SJCRH30 (cell line): Measurements from ENCODE around the gene ATP1B1. TPM values are rescaled to one million over a fixed set of nuclear protein-coding genes. Genes with fewer than 3 reads are reported as not detected.

Experiments
- DNase-seq, 2 experiments: peaks; one replicate each; pipeline ENCODE4 v3.0.0-alpha.2; 2015 to 2020
- H3K27ac ChIP-seq: fragments of 250-450 bp; sonication (Bioruptor Pico); 2 replicates; pipeline ENCODE4 v1.5.1; 2020; ENCODE audit warnings: mild to moderate bottlenecking, moderate library complexity
- H3K27me3 ChIP-seq: fragments of 250-450 bp; sonication (Bioruptor Pico); 2 replicates; pipeline ENCODE4 v1.5.1; 2020; ENCODE audit warnings: mild to moderate bottlenecking, moderate library complexity
- H3K36me3 ChIP-seq: fragments of 250-450 bp; sonication (Bioruptor Pico); 2 replicates; pipeline ENCODE4 v1.5.1; 2020; ENCODE audit warnings: mild to moderate bottlenecking, moderate library complexity
- H3K4me1 ChIP-seq: fragments of 250-450 bp; sonication (Bioruptor Pico); 2 replicates; pipeline ENCODE4 v1.5.1; 2020; ENCODE audit warnings: mild to moderate bottlenecking, moderate library complexity
- H3K4me3 ChIP-seq: fragments of 250-450 bp; sonication (Bioruptor Pico); 2 replicates; pipeline ENCODE4 v1.5.1; 2020; ENCODE audit warnings: mild to moderate bottlenecking, moderate library complexity
- H3K9me3 ChIP-seq: fragments of 250-450 bp; sonication (Bioruptor Pico); replicated peaks from 2 replicates; pipeline ENCODE4 v1.5.1; 2020; ENCODE audit warnings: mild to moderate bottlenecking, moderate library complexity
- total RNA-seq: library from RNA; depleted of rRNA; stranded (reverse); fragments of >200 nt; shearing (Covaris generic); gene quantifications from 2 replicates; pipeline ENCODE4 v1.2.3, GENCODE V29; 2014

ATP1B1 gene
- total RNA-seq, 1 experiment from 2014 or later = 19.7 TPM

DNA sequence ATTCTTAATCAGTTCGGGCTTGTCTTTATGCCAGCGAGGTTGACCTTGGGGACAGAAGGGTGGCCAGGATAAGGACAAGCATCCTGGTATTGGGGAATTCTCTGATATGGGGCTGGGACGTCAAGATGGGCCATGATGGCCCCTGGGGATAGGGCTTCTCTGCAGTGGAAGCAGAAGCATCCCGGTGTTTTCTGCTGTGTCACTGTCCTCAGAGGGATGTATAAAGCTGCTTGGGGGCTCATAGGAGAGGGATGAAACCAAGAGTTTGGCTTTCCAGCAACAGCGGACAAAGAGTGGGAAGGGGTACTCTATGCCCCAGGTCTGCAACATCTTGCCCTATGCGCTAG, 1.4 kb upstream of the ATP1B1 start:
- Histone ChIP-seq H3K27me3 (no peaks in the 10 kb centered on the region), H3K27ac (peak overlapping the region; percentile 82), H3K4me3 (peak overlapping the region; percentile 96), H3K9me3 (no peaks in the 10 kb centered on the region), H3K4me1 (peaks cover 9% of the 10 kb centered on the region), H3K36me3 (no peaks in the 10 kb centered on the region)
- DNase-seq = no peak

DNA sequence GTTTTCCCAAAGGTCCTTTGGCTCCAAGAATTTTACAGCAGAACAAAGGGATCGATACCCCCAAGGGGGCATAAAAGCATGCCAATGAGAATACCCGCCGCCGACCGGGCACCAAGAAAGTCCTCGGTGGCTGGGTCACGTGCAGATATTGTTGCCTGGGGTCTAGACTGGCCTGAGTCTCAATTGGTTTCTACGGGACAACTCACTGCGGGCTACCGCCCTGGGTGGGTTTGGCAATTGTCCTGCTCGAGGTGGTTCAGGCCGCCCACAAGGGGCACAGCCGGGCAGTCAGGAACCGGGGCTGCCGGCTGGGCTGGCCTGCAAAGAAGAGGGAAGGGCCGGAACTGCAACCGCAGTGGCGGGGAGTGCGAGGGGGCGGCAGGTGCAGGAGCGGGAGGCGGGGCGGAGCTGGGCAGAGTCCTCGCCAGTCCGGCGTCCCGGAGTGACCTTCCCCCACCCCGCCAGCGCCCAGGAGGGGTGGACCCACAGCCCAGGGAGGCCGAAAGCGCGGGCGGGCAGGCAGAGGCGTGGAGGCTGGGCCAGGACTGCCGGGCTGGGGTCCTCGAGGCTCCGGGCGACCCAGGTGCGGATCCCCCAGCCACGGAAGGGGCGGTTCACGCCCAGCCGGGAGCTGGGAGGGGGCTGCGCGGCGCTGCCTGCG, 926 bp upstream of the ATP1B1 start:
- H3K36me3 ChIP-seq = no peaks in the 10 kb centered on the region
- peak overlapping the region; percentile 96 for H3K4me3 ChIP-seq
- H3K27ac ChIP-seq = peak overlapping the region; percentile 82
- no peaks in the 10 kb centered on the region for H3K27me3 ChIP-seq
- H3K9me3 ChIP-seq = no peaks in the 10 kb centered on the region
- peak; percentile 80 to 85 for DNase-seq
- peaks cover 9% of the 10 kb centered on the region for H3K4me1 ChIP-seq

DNA sequence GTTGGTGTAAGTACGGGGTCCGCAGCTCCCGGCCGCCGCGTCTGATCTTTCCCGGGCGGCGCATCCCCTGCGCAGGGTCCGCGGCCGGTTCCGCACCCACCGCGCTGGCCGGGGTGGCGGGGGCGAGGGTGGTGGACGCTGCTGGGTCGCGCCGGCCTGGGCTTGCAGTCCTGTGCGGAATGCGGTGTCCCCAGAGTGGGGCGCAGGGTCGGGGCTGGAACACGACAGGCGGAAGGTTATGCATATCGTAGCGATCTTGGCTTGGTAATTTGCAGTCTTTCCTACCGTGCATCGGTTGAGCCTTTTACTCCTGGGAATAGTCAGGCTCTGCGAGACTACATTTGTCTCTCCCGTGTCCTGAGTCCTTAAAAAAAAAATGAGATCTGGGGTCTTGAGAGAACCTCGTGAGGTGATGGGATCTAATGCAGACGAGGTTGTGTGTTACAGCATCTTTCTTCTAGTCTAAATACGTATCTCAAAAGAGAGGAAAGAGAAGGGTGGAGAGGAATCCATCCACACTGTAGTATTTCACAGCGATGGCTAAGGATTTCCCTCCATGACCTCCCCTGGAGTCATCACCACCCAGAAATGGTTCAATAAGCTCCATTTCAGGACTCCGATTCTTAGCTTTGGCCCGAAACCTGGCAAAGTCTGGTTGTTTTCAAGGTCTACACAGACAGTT, 572 bp downstream of the ATP1B1 start:
- peaks cover 8% of the 10 kb centered on the region for H3K36me3 ChIP-seq
- peak; percentile 29 to 48 for DNase-seq

DNA sequence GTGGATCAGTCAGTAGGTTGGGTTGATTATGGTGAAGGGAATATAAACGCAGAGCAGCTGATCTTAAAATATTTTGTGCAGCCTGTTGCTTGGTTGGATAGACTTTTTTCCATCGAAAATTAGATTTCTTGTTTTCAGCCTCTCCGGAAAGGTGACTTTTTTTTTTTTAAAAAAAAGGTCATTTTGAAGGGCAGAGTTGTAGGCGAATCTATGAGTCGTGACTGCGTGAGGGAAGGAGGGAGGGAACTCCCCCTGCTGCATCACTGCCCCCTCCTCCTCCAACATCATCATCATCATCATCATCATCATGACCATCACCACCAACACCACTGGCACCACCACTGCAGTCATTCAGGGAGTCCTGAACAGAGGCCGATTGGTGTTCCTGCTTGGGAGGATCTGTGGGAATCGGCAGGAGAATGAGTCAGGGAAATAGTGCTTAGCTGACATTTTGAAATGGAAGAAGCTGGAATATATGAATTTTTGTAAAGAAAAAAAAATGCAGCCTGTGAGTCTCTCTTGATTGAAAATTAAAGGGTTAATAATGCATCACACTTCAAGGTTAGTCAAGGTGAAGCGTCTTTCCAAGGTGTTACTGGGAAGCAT, 1.2 kb downstream of the ATP1B1 start:
- H3K27me3 ChIP-seq = no peaks in the 10 kb centered on the region
- H3K36me3 ChIP-seq = peaks cover 11% of the 10 kb centered on the region
- H3K27ac ChIP-seq = peak overlapping the region; percentile 82; the same call in 1 of the 2 replicates
- no peaks in the 10 kb centered on the region for H3K9me3 ChIP-seq
- H3K4me3 ChIP-seq = peak overlapping the region; percentile 96
- H3K4me1 ChIP-seq = peaks cover 3% of the 10 kb centered on the region
- no peak for DNase-seq

More for the DNA sequence above, 572 bp downstream of the ATP1B1 start:
- Histone ChIP-seq H3K27ac (peak overlapping the region; percentile 82), H3K27me3 (no peaks in the 10 kb centered on the region), H3K9me3 (no peaks in the 10 kb centered on the region), H3K4me1 (peaks cover 9% of the 10 kb centered on the region), H3K4me3 (peak overlapping the region; percentile 96)

DNA sequence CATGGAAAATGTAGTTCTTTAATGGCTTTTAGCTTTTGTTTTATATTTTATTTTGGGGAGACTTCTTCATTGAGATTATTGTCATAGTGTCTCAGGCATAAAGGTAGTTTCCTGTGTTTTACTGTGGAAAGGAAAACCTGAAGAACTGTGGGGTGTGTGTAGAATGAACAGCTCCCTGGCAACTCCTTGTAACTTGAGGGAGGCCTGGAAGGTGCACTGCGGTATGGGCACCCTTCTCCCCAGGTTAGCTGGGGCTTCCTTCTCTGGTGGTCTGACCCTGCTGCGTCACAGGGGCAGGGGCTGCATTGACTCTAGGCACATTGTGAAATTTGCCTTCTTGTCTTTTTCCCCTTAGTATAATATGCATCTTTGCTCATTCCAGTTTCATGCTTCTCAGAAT, 1.7 kb downstream of the ATP1B1 start:
- DNase-seq = no peak
- Histone ChIP-seq H3K4me3 (peak overlapping the region; percentile 96), H3K9me3 (no peaks in the 10 kb centered on the region), H3K27me3 (no peaks in the 10 kb centered on the region), H3K4me1 (no peaks in the 10 kb centered on the region), H3K36me3 (peaks cover 11% of the 10 kb centered on the region), H3K27ac (no peak overlapping the region)

DNA sequence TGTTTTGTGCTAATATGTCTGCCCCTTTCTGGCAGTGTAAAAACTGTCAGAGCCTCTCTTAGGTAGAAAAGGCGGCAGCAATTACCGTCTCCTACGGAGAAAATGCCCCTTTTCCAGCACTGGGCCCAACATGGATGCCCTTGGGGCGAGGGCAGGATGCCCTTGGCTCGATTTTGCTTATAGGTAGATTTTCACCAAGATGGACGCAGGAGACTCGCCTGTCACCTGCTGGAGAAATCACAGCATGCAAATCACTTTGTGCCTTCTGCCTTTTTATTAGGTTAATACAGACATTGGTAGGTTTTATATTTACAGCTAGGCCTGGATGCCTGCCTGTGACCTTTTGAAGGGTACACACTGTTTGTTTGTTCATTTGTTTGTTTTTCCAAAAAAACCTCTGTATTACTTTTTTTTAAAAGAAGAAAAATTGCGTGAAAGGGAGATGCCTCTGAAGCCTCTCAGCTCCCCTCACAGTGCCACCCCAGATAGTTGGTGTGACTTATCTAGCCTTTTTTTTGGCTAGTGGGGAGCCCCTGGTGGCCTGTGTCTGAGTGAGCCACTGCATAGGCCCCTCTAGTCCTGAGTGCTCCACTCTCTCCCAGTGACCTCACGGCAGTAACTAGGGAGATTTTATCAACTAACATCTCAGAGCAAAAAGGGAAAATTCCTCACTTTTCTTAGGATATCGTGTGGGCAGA, 2.5 kb downstream of the ATP1B1 start:
- Histone ChIP-seq H3K9me3 (no peaks in the 10 kb centered on the region), H3K27me3 (no peaks in the 10 kb centered on the region), H3K4me3 (no peak overlapping the region), H3K4me1 (peaks cover 5% of the 10 kb centered on the region), H3K27ac (no peak overlapping the region), H3K36me3 (peaks cover 14% of the 10 kb centered on the region)
- peak in 1 of 2 experiments; percentile 13 for DNase-seq

DNA sequence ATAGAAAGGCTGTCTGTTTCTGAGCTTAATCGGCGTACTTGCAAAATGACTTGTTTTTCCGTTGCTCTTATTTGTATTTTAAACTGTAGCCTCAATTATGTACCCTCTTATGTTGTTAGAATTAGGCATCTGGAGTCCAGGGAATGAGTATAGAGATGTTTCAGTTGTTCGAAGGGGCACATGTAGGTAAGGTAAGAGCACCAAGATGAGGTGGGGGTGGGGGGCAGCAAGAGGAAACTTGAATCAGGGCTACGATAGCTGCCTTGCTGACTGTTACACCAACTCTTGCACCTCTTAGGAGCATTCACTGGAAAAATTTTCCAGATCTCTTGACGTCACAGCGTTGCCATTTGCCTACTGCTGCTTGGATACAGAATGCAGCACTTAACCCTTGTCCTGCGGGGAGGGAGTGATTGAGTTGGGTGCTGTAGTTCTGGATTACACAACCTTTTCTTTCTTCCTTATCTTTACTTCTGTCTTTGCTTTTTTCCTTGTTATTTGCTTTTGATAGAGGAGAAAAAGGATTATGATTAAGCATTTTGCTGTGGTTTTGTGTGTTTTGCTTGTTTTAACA, 3.2 kb downstream of the ATP1B1 start:
- no peaks in the 10 kb centered on the region for H3K27me3 ChIP-seq
- peaks cover 6% of the 10 kb centered on the region for H3K4me1 ChIP-seq
- H3K9me3 ChIP-seq = no peaks in the 10 kb centered on the region
- H3K36me3 ChIP-seq = peaks cover 20% of the 10 kb centered on the region
- DNase-seq = no peak
- H3K27ac ChIP-seq = no peak overlapping the region
- H3K4me3 ChIP-seq = no peak overlapping the region

DNA sequence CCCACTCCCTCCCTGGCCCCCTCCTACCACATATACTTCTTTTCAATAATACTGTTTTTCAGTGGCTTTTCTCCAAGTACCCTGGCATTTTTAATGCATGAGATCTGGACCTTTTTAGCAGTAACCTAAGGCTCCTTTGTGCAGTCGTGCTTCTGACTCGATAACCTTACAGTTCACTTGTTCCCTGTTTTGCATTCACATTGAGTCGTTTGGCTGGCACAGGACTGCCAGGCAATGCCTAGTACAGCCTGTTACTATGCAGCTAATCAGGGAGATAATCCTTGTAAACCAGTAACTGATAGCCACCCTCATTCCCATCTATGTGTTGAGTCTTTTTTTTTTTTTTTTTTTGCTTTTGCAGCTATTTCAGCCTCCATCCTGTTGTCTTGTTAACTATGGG, 3.7 kb downstream of the ATP1B1 start:
- DNase-seq = no peak
- Histone ChIP-seq H3K9me3 (no peaks in the 10 kb centered on the region), H3K27ac (no peak overlapping the region), H3K27me3 (no peaks in the 10 kb centered on the region), H3K4me1 (peaks cover 6% of the 10 kb centered on the region), H3K36me3 (peaks cover 20% of the 10 kb centered on the region), H3K4me3 (no peak overlapping the region)

DNA sequence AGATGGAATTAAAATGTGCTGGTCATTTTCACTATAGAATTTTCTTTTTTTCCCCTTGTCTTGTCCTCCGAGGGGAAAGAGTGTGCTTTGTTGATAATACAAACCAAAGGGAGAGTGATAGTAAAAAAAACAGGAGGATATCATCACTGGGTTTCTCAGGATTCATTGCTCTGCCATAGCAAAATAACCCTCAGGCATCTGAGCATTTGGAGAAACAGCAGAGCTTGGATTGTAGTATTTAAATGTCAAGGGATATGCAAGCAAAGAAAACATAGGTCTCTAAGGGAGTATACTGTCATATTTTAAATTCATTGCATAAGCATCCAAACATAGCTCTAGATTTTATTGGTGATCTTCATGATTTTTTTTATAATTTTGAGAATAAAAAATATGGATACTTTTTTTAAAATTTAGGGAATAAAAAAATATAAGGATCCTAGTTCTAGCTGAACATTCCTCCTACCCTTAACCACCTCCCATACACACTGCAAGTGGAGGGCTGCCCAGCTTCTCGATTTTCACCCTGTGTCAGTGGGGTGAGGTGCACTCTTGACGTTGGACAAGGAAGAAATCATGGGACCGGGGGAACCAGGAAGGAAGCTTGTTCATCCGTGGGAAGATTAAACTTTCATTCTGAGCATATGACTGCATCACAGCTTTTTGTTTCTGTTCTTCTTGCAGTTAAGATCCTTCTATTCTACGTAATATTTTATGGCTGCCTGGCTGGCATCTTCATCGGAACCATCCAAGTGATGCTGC, 4.4 kb downstream of the ATP1B1 start:
- Histone ChIP-seq H3K36me3 (peaks cover 20% of the 10 kb centered on the region), H3K27ac (no peak overlapping the region), H3K9me3 (no peaks in the 10 kb centered on the region), H3K4me3 (no peak overlapping the region), H3K4me1 (peaks cover 6% of the 10 kb centered on the region), H3K27me3 (no peaks in the 10 kb centered on the region)
- DNase-seq = no peak

DNA sequence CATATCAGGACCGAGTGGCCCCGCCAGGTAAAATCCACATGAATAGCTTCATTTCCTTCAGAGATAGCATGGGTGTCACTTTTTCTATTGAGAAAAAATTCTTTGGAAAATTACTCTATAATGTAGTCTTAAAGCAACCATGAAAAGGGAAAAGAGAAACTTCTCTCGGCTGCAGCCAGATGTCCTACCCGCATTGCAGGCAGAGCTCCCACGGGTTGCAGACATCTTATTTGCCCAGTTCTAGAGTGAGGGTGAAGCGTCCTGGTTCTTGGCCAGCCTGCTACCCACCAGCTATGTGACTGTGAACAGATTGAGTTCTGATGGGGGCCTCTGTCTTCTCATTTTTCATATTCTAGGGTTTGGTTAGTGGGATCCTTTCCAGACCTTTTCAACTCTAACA, 5.0 kb downstream of the ATP1B1 start:
- no peak overlapping the region for H3K27ac ChIP-seq
- peaks cover 20% of the 10 kb centered on the region for H3K36me3 ChIP-seq
- no peak overlapping the region for H3K4me3 ChIP-seq
- no peaks in the 10 kb centered on the region for H3K9me3 ChIP-seq
- DNase-seq = no peak
- no peaks in the 10 kb centered on the region for H3K27me3 ChIP-seq
- peaks cover 6% of the 10 kb centered on the region for H3K4me1 ChIP-seq

DNA sequence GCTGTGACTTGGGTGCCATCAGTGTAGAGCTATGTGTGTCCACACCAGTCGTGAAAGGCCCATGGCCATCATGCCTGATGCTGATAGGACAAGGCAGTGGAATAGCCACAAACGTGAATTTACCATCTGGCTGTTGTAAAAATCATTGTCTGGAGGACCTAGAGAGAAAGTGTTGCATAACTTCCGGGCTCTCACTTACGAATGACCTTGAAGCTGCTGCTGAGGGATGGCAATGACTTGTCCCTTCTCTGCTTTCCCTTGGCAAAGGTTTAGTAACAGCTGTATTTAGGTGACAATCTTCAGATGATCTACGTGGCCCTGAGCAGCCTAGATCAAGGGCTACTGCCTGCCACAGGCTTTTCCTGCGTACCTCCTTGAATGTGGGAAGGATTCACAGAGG, 5.8 kb downstream of the ATP1B1 start:
- Histone ChIP-seq H3K27me3 (no peaks in the 10 kb centered on the region), H3K36me3 (peaks cover 22% of the 10 kb centered on the region), H3K9me3 (no peaks in the 10 kb centered on the region), H3K27ac (no peak overlapping the region), H3K4me1 (peaks cover 6% of the 10 kb centered on the region), H3K4me3 (no peak overlapping the region)
- no peak for DNase-seq

DNA sequence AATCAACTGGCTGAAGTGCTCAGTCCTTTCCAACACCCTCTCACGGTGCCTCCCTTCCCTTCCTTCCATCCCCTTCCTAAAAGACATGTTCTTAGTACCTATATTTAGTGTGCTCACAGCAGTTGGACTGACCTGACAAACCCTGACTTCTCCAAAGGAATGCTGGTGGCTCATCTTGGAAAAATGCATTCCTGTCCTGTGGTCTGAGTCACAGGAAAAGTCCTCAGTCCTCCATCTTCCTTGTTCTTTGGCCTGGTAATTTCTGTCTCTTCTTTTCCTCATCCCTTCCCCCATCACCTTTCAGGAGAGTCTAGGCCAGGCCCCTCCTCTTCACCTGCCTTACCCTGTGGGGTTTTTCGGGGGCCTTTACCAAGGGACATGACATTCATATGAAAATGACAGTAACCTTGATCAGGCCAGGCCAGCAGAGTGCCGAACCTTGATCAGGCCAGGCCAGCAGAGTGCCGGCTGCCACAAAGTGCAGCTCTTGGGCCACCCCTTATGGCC, 7.2 kb downstream of the ATP1B1 start:
- Histone ChIP-seq H3K4me3 (no peak overlapping the region), H3K27ac (peak overlapping the region; percentile 49), H3K27me3 (no peaks in the 10 kb centered on the region), H3K36me3 (peaks cover 29% of the 10 kb centered on the region), H3K4me1 (peaks cover 8% of the 10 kb centered on the region), H3K9me3 (no peaks in the 10 kb centered on the region)
- DNase-seq = peak; percentile 17 to 26

DNA sequence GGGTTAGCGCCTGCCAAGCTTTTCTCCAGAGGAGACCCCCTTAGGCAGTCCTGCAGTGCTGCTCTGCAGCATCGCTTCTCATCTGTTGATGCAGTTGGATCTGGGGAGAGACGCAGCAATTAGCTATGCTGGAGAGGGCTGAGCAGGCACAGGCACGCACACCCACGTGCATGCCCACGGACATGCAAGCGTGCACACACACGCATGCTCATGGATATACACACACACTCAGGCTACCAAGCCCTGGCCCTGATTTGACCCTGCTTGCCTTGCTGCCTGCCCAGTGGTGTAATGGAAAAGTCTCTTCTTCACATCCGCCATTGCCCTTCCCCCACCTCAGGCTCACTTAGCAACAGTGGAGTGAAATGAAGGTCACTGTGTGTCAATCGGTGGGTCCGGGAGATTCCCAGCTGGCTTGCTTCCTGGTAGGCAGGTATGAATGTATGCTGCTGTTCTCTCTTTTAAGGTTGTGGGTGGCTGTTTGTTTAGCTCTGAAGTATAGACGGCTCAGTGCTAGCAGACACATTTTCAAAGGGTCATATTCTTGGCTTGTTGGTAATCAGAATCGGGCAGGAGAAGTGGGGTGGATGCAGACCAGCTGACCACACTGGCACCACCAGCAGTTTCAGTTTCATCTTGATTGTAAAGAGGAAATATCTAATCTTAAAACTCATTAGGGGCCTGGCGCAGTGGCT, 9.5 kb downstream of the ATP1B1 start:
- Histone ChIP-seq H3K4me1 (peaks cover 25% of the 10 kb centered on the region), H3K27ac (no peak overlapping the region), H3K9me3 (no peaks in the 10 kb centered on the region), H3K4me3 (no peak overlapping the region), H3K27me3 (no peaks in the 10 kb centered on the region), H3K36me3 (peaks cover 39% of the 10 kb centered on the region)
- DNase-seq = no peak
